Suprapubic skin (tissue), 3 donors: ENCODE results near the gene SPSB3.

Experiments
- CTCF ChIP-seq, 2 donors: fragments of 200-600 bp in 1 of 2; fragments of 450-650 bp in 1 of 2; sonication (generic) in 1 of 2; IDR thresholded peaks; one replicate each; pipeline ENCODE4 v1.5.1; 2016 to 2019; ENCODE audit warnings: antibody characterized with exemption in 2 of 2, mild to moderate bottlenecking in 1 of 2, moderate library complexity in 1 of 2
- POLR2AphosphoS5 ChIP-seq, 3 donors: sonication (generic); formaldehyde crosslinking; IDR thresholded peaks; one replicate each; pipeline ENCODE4 v1.6.1; 2017; ENCODE audit warnings: antibody characterized with exemption in 3 of 3

- no peak for TF ChIP-seq CTCF (IDR thresholded peaks at IDR 0.05)
- no peak for TF ChIP-seq POLR2AphosphoS5 (IDR thresholded peaks at IDR 0.05)
These were observed 9.8 kb upstream of the SPSB3 start for GRCh38 chr16:1791943-1792812.
